Measurements from ENCODE around the gene KIF7. TPM values are rescaled to one million over a fixed set of nuclear protein-coding genes. Genes with fewer than 3 reads are reported as not detected.
A peak's percentile ranks its signal among the peaks of the same experiment; 100 is the strongest.

KIF7 gene
- total RNA-seq, 1 experiment from 2014 or later: 2.7 TPM

- intact Hi-C loops (cut with micrococcal nuclease): no loop called here
- peak; percentile 24 for DNase-seq (ENCODE audit: unreplicated experiment)
- peaks cover 11% of the 10 kb centered on the region for H3K4me1 Mint-ChIP-seq (ENCODE audit: insufficient read depth, unreplicated experiment)
- POLR2A ChIA-PET: no interaction called here
- peaks cover 10% of the 10 kb centered on the region for H3K9me3 Mint-ChIP-seq (ENCODE audit: unreplicated experiment)
- CTCF ChIA-PET: interaction anchor here (1.8 kb wide), 1 partner anchor 34 kb away, joined by 4 read pairs; no protein-coding TSS in a partner anchor
- H3K27me3 Mint-ChIP-seq (ENCODE audit: insufficient read depth, unreplicated experiment): no peaks in the 10 kb centered on the region
- H3K27ac Mint-ChIP-seq (ENCODE audit: low read depth, unreplicated experiment): no peak overlapping the region
- H3K4me3 Mint-ChIP-seq (ENCODE audit: unreplicated experiment): no peak overlapping the region
- no TSS peak for BruUV-seq (replicated peaks)
- no peak for TF ChIP-seq CTCF (IDR thresholded peaks at IDR 0.05; ENCODE audit: unreplicated experiment)
- peaks cover 40% of the 10 kb centered on the region for H3K36me3 Mint-ChIP-seq (ENCODE audit: insufficient read depth, unreplicated experiment)
Measured at GRCh38 chr15:89614164-89614563, 41.1 kb downstream of the KIF7 start.

- CTCF ChIA-PET: interaction anchor here (0.6 to 0.7 kb wide), 2 partner anchors 36 to 55 kb away, joined by 4 read pairs; no protein-coding TSS in a partner anchor
- POLR2A ChIA-PET: no interaction called here
- H3K27ac Mint-ChIP-seq (ENCODE audit: low read depth, unreplicated experiment): peak overlapping the region; percentile 78
- DNase-seq (ENCODE audit: unreplicated experiment): no peak
- peaks cover 11% of the 10 kb centered on the region for H3K4me1 Mint-ChIP-seq (ENCODE audit: insufficient read depth, unreplicated experiment)
- intact Hi-C loops (cut with micrococcal nuclease): no loop called here
- H3K36me3 Mint-ChIP-seq (ENCODE audit: insufficient read depth, unreplicated experiment): peaks cover 45% of the 10 kb centered on the region
- peaks cover 10% of the 10 kb centered on the region for H3K9me3 Mint-ChIP-seq (ENCODE audit: unreplicated experiment)
- no peaks in the 10 kb centered on the region for H3K27me3 Mint-ChIP-seq (ENCODE audit: insufficient read depth, unreplicated experiment)
- H3K4me3 Mint-ChIP-seq (ENCODE audit: unreplicated experiment): no peak overlapping the region
- TF ChIP-seq CTCF (IDR thresholded peaks at IDR 0.05; ENCODE audit: unreplicated experiment): no peak
- no TSS peak for BruUV-seq (replicated peaks)
Measured at GRCh38 chr15:89613031-89613430, 42.2 kb downstream of the KIF7 start.

GRCh38 chr15:89611317-89611716 is 44.0 kb downstream of the KIF7 start:
- H3K27me3 Mint-ChIP-seq (ENCODE audit: insufficient read depth, unreplicated experiment): no peaks in the 10 kb centered on the region
- H3K36me3 Mint-ChIP-seq (ENCODE audit: insufficient read depth, unreplicated experiment): peaks cover 44% of the 10 kb centered on the region
- CTCF ChIA-PET: interaction anchor here (0.7 to 1.2 kb wide), 2 partner anchors 39 to 254 kb away, joined by 3 to 4 read pairs; no protein-coding TSS in a partner anchor

GRCh38 chr15:89599021-89599420 is 56.2 kb downstream of the KIF7 start:
- no TSS peak for BruUV-seq (replicated peaks)
- no peaks in the 10 kb centered on the region for H3K9me3 Mint-ChIP-seq (ENCODE audit: unreplicated experiment)
- POLR2A ChIA-PET: interaction anchor here (0.6 kb wide), 1 partner anchor 320 kb away, joined by 3 read pairs; no protein-coding TSS in a partner anchor
- DNase-seq (ENCODE audit: unreplicated experiment): no peak
- no peak overlapping the region for H3K4me3 Mint-ChIP-seq (ENCODE audit: unreplicated experiment)
- no peak overlapping the region for H3K27ac Mint-ChIP-seq (ENCODE audit: low read depth, unreplicated experiment)
- intact Hi-C loops (cut with micrococcal nuclease): no loop called here
- CTCF ChIA-PET: interaction anchor here (0.7 to 1.1 kb wide), 2 partner anchors 169 to 240 kb away, joined by 3 read pairs; no protein-coding TSS in a partner anchor
- no peak for TF ChIP-seq CTCF (IDR thresholded peaks at IDR 0.05; ENCODE audit: unreplicated experiment)
- H3K4me1 Mint-ChIP-seq (ENCODE audit: insufficient read depth, unreplicated experiment): peaks cover 6% of the 10 kb centered on the region
- peaks cover 27% of the 10 kb centered on the region for H3K36me3 Mint-ChIP-seq (ENCODE audit: insufficient read depth, unreplicated experiment)
- H3K27me3 Mint-ChIP-seq (ENCODE audit: insufficient read depth, unreplicated experiment): no peaks in the 10 kb centered on the region

More at GRCh38 chr15:89611317-89611716, 44.0 kb downstream of the KIF7 start:
- POLR2A ChIA-PET: interaction anchor here (1.1 to 1.3 kb wide), 3 partner anchors 9 to 31 kb away, joined by 3 to 4 read pairs (median 3); no protein-coding TSS in a partner anchor
- intact Hi-C loops (cut with micrococcal nuclease): no loop called here
- Mint-ChIP-seq H3K9me3 (ENCODE audit: unreplicated experiment) (peaks cover 10% of the 10 kb centered on the region), H3K4me1 (ENCODE audit: insufficient read depth, unreplicated experiment) (peaks cover 17% of the 10 kb centered on the region), H3K4me3 (ENCODE audit: unreplicated experiment) (no peak overlapping the region), H3K27ac (ENCODE audit: low read depth, unreplicated experiment) (no peak overlapping the region)
- BruUV-seq (replicated peaks): no TSS peak
- no peak for DNase-seq (ENCODE audit: unreplicated experiment)
- no peak for TF ChIP-seq CTCF (IDR thresholded peaks at IDR 0.05; ENCODE audit: unreplicated experiment)

Measured in MCF 10A (cell line).